ENCODE data around the gene LIMK2. TPM values are rescaled to one million over a fixed set of nuclear protein-coding genes. Genes with fewer than 3 reads are reported as not detected.
A peak's percentile ranks its signal among the peaks of the same experiment; 100 is the strongest.

The LIMK2 gene
- total RNA-seq, 1 experiment from 2014 or later: 42.8 TPM

GRCh38 chr22:31211862-31212730 lies at the start of gene LIMK2 (continued):
- TF ChIP-seq CREM (CRISPR knock-in tag; IDR thresholded peaks at IDR 0.05) (no peak; the same call in 1 of the 2 replicates), HMGA2 (CRISPR knock-in tag; IDR thresholded peaks at IDR 0.05) (no peak), USF2 (CRISPR knock-in tag; IDR thresholded peaks at IDR 0.05) (0 out of 2 replicates have a peak, but pooled peaks have one; percentile 25), ZMAT4 (CRISPR knock-in tag; IDR thresholded peaks at IDR 0.05) (0 out of 2 replicates have a peak, but pooled peaks have one; percentile 21), SMAD4 (CRISPR knock-in tag; IDR thresholded peaks at IDR 0.05) (no peak), ZNF232 (CRISPR knock-in tag; IDR thresholded peaks at IDR 0.05) (peak; percentile 64; the same call in 1 of the 2 replicates), STAT6 (CRISPR knock-in tag; conservative IDR thresholded peaks at IDR 0.05; ENCODE audit: low read depth) (no peak), TEAD4 (CRISPR knock-in tag; IDR thresholded peaks at IDR 0.05) (no peak), GTF2I (CRISPR knock-in tag; conservative IDR thresholded peaks at IDR 0.05) (0 out of 2 replicates have a peak, but pooled peaks have one; percentile 26), FOXJ3 (CRISPR knock-in tag; IDR thresholded peaks at IDR 0.05; ENCODE audit: borderline replicate concordance) (no peak), GRHL2 (CRISPR knock-in tag; IDR thresholded peaks at IDR 0.05; ENCODE audit: insufficient replicate concordance, severe bottlenecking) (no peak), ZNF416 (CRISPR knock-in tag; IDR thresholded peaks at IDR 0.05) (no peak), PRRX2 (CRISPR knock-in tag; IDR thresholded peaks at IDR 0.05) (no peak), ELF4 (CRISPR knock-in tag; IDR thresholded peaks at IDR 0.05; ENCODE audit: low read depth) (no peak), ATF6 (CRISPR knock-in tag; IDR thresholded peaks at IDR 0.05) (no peak), CBFB (CRISPR knock-in tag; IDR thresholded peaks at IDR 0.05; ENCODE audit: low read depth) (no peak), IRF2 (CRISPR knock-in tag; IDR thresholded peaks at IDR 0.05; ENCODE audit: borderline replicate concordance, low read depth) (no peak), TCF7 (CRISPR knock-in tag; IDR thresholded peaks at IDR 0.05; ENCODE audit: low read depth) (no peak), IRF1 (CRISPR knock-in tag; IDR thresholded peaks at IDR 0.05) (no peak), ZNF671 (CRISPR knock-in tag; IDR thresholded peaks at IDR 0.05) (no peak)

- Mint-ChIP-seq H3K4me3 (no peak overlapping the region), H3K27ac (no peak overlapping the region), H3K4me1 (0 out of 2 replicates have a peak, but pooled peaks cover 4% of the 10 kb centered on the region), H3K9me3 (no peaks in the 10 kb centered on the region), H3K36me3 (peaks cover 2% of the 10 kb centered on the region; the same call in 1 of the 2 replicates), H3K27me3 (ENCODE audit: low read depth) (no peaks in the 10 kb centered on the region)
- ChIA-PET POLR2A (interaction anchor here (0.6 kb wide), 1 partner anchor 152 kb away, joined by 4 read pairs; no protein-coding TSS in a partner anchor), CTCF (no interaction called here)
- ATAC-seq: no peak
- no peak for DNase-seq (ENCODE audit: low spot score)
- TF ChIP-seq CTCF (IDR thresholded peaks at IDR 0.05) (no peak), NFE2L1 (CRISPR knock-in tag; IDR thresholded peaks at IDR 0.05) (no peak), ATF3 (CRISPR knock-in tag; conservative IDR thresholded peaks at IDR 0.05) (no peak), JUN (CRISPR knock-in tag; IDR thresholded peaks at IDR 0.05) (no peak), ATF2 (CRISPR knock-in tag; IDR thresholded peaks at IDR 0.05; ENCODE audit: borderline replicate concordance, low read depth) (no peak), ELF4 (CRISPR knock-in tag; IDR thresholded peaks at IDR 0.05; ENCODE audit: low read depth) (no peak)
Measured at GRCh38 chr22:31170971-31171370, 41.1 kb upstream of the LIMK2 start.
